Nephron (organoid): ENCODE results near the gene COL1A1.

Source experiments
- H3K27ac Mint-ChIP-seq, 3 experiments: 2 replicates each; pipeline ENCODE4 v1.8.0; 2020; ENCODE audit warnings: mixed read lengths in 3 of 3, mild to moderate bottlenecking in 2 of 3, moderate library complexity in 1 of 3
- H3K27me3 Mint-ChIP-seq: 2 replicates; pipeline ENCODE4 v1.8.0; 2021; ENCODE audit warnings: low read depth, mild to moderate bottlenecking, moderate library complexity, mixed read lengths
- H3K36me3 Mint-ChIP-seq: 2 replicates; pipeline ENCODE4 v1.8.0; 2020; ENCODE audit warnings: low read depth, mixed read lengths
- H3K4me1 Mint-ChIP-seq: 2 replicates; pipeline ENCODE4 v1.8.0; 2020; ENCODE audit warnings: mixed read lengths
- H3K4me3 Mint-ChIP-seq, 3 experiments: 2 replicates each; pipeline ENCODE4 v1.8.0; 2020; ENCODE audit warnings: mild to moderate bottlenecking in 3 of 3, mixed read lengths in 3 of 3, moderate library complexity in 2 of 3
- H3K9me3 Mint-ChIP-seq: 2 replicates; pipeline ENCODE4 v1.8.0; 2020; ENCODE audit warnings: mixed read lengths
- CTCF ChIP-seq, 3 experiments: fragments of 200-600 bp; sonication (generic); IDR thresholded peaks; one replicate each; pipeline ENCODE4 v1.5.0; 2021; ENCODE audit warnings: antibody characterized with exemption in 3 of 3; ENCODE audit not compliant: unreplicated experiment in 3 of 3

The COL1A1 gene

GRCh38 chr17:50152736-50153135, 48.7 kb downstream of the COL1A1 start:
- peaks cover 26% of the 10 kb centered on the region for H3K4me1 Mint-ChIP-seq
- peaks cover 4% of the 10 kb centered on the region for H3K27me3 Mint-ChIP-seq
- H3K36me3 Mint-ChIP-seq = no peaks in the 10 kb centered on the region
- H3K9me3 Mint-ChIP-seq = no peaks in the 10 kb centered on the region
- H3K4me3 Mint-ChIP-seq = peak overlapping the region in 2 of 3 experiments; percentile 92 to 99
- TF ChIP-seq CTCF (IDR thresholded peaks at IDR 0.05; ENCODE audit: unreplicated experiment in 3 of 3) = no peak
- peak overlapping the region; percentile 96 to 99 (median 99) for H3K27ac Mint-ChIP-seq

- TF ChIP-seq CTCF (IDR thresholded peaks at IDR 0.05; ENCODE audit: unreplicated experiment in 3 of 3) = no peak
- Mint-ChIP-seq H3K27ac (peak overlapping the region; percentile 96 to 99 (median 99)), H3K36me3 (peaks cover 1% of the 10 kb centered on the region), H3K27me3 (peaks cover 4% of the 10 kb centered on the region), H3K4me1 (peaks cover 33% of the 10 kb centered on the region), H3K9me3 (no peaks in the 10 kb centered on the region), H3K4me3 (peak overlapping the region; percentile 92 to 99 (median 94))
Measured at GRCh38 chr17:50151937-50152547, 49.4 kb downstream of the COL1A1 start.

- H3K4me1 Mint-ChIP-seq = peaks cover 40% of the 10 kb centered on the region
- peak; percentile 60 to 73 (median 60) for TF ChIP-seq CTCF (IDR thresholded peaks at IDR 0.05; ENCODE audit: unreplicated experiment in 3 of 3)
- H3K27ac Mint-ChIP-seq = peak overlapping the region; percentile 96 to 99 (median 99)
- peak overlapping the region; percentile 92 to 99 (median 94) for H3K4me3 Mint-ChIP-seq
- no peaks in the 10 kb centered on the region for H3K9me3 Mint-ChIP-seq
- peaks cover 4% of the 10 kb centered on the region for H3K27me3 Mint-ChIP-seq
- peaks cover 7% of the 10 kb centered on the region for H3K36me3 Mint-ChIP-seq
Measured at GRCh38 chr17:50151041-50151936, 50.1 kb downstream of the COL1A1 start.

- peaks cover 7% of the 10 kb centered on the region for H3K36me3 Mint-ChIP-seq
- peaks cover 4% of the 10 kb centered on the region for H3K27me3 Mint-ChIP-seq
Measured at GRCh38 chr17:50150354-50151040, 50.9 kb downstream of the COL1A1 start, which contains the start of gene PPP1R9B. Gene PPP1R9B (minus strand): TSS chr17:50150677. CDS start chr17:50150513, 164 bp downstream.

More at GRCh38 chr17:50150354-50151040, 50.9 kb downstream of the COL1A1 start, which contains the start of gene PPP1R9B:
- Mint-ChIP-seq H3K4me1 (peaks cover 41% of the 10 kb centered on the region), H3K9me3 (no peaks in the 10 kb centered on the region), H3K4me3 (peak within 1 kb of the TSS; percentile 92 to 99 (median 94)), H3K27ac (peak within 1 kb of the TSS; percentile 96 to 99 (median 99))
- no peak for TF ChIP-seq CTCF (IDR thresholded peaks at IDR 0.05; ENCODE audit: unreplicated experiment in 3 of 3)
